ENCODE measurements around the gene LY6G6F. TPM values are rescaled to one million over a fixed set of nuclear protein-coding genes. Genes with fewer than 3 reads are reported as not detected.

The LY6G6F gene, protein sequence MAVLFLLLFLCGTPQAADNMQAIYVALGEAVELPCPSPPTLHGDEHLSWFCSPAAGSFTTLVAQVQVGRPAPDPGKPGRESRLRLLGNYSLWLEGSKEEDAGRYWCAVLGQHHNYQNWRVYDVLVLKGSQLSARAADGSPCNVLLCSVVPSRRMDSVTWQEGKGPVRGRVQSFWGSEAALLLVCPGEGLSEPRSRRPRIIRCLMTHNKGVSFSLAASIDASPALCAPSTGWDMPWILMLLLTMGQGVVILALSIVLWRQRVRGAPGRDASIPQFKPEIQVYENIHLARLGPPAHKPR
- not detected for total RNA-seq

DNA sequence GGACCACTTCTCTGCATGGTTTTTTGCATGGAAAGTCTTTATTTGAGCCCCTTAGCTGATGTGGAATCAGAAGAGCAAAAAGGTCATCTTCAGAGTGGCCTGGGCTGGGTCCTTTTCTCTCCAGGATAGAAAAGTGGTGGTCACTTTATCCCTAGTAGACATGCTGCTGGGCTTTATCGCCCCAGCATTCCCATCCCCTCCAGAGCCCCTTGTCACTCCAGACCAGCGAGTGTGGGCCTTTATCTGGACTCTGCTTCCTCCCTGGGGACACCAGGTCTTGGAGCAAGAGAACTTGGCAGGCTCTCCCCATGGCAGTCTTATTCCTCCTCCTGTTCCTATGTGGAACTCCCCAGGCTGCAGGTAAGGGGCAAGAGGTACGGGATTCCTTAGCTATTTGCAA, at the start of gene LY6G6F:
TSS of gene LY6G6F (plus strand) at position 268 of the 400 bp plus-strand sequence. CDS start at position 309, 41 bp downstream.
- Histone ChIP-seq H3K27me3 (no peaks in the 10 kb centered on the region), H3K27ac (no peak within 1 kb of the TSS), H3K36me3 (no peaks in the 10 kb centered on the region), H3K4me3 (replicated peaks in 1 of 3) (no peak within 1 kb of the TSS), H3K9me3 (no peaks in the 10 kb centered on the region), H3K4me1 (peaks cover 10 to 17% of the 10 kb centered on the region in 2 donors)
- TF ChIP-seq, protein P1, sequence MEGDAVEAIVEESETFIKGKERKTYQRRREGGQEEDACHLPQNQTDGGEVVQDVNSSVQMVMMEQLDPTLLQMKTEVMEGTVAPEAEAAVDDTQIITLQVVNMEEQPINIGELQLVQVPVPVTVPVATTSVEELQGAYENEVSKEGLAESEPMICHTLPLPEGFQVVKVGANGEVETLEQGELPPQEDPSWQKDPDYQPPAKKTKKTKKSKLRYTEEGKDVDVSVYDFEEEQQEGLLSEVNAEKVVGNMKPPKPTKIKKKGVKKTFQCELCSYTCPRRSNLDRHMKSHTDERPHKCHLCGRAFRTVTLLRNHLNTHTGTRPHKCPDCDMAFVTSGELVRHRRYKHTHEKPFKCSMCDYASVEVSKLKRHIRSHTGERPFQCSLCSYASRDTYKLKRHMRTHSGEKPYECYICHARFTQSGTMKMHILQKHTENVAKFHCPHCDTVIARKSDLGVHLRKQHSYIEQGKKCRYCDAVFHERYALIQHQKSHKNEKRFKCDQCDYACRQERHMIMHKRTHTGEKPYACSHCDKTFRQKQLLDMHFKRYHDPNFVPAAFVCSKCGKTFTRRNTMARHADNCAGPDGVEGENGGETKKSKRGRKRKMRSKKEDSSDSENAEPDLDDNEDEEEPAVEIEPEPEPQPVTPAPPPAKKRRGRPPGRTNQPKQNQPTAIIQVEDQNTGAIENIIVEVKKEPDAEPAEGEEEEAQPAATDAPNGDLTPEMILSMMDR (IDR thresholded peaks at IDR 0.05): no peak
- no peak for TF ChIP-seq POLR2A (IDR thresholded peaks at IDR 0.05)
- no peak for DNase-seq
- intact Hi-C loops (cut with DNase I): no loop called here
- WGBS, 2 donors: 51 to 69% methylated on average over 3 of the region's 3 CpGs

DNA sequence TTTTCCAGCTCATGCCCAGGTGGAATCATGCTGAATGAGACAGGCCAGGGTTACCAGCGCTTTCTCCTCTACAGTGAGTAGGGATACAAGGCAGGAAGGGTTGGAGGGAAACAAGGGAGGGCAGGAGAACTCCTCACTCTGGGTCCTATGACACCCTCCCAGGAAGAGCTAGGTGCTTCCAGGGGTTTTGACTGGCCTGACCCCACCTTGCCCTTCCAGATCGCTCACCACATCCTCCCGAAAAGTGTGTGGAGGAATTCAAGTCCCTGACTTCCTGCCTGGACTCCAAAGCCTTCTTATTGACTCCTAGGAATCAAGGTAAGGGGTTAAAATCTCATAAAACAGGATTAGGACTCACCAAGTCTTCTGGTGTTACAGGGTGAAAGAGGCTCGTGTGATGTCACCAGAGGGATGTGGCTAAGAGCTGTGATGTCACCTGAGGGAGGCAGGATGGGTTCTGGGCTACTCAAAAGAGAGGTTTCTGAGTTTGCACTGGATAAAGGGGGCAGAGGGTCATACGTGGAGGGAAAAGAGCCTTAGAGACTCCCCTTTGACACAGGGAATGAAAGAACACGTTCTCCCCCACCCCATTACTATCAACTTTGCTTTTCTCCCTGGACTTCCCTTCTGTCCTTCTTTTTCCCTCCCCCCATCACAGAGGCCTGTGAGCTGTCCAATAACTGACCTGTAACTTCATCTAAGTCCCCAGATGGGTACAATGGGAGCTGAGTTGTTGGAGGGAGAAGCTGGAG, 49.1 kb upstream of the LY6G6F start:
- intact Hi-C loops (cut with DNase I): no loop called here
- H3K27ac ChIP-seq: no peak overlapping the region
- H3K4me3 ChIP-seq (replicated peaks in 1 of 3): no peak overlapping the region
- TF ChIP-seq POLR2A (IDR thresholded peaks at IDR 0.05): no peak
- TF ChIP-seq, protein P1 (IDR thresholded peaks at IDR 0.05): no peak
- no peaks in the 10 kb centered on the region for H3K9me3 ChIP-seq
- 81% methylated on average over 6 of the region's 6 CpGs for WGBS, 2 donors
- DNase-seq: no peak
- no peaks in the 10 kb centered on the region for H3K27me3 ChIP-seq
- peaks cover 33 to 37% of the 10 kb centered on the region in 2 donors for H3K4me1 ChIP-seq
- peaks cover 0 to 6% of the 10 kb centered on the region in 2 donors for H3K36me3 ChIP-seq

- DNase-seq: no peak
- H3K27ac ChIP-seq: no peak overlapping the region
- H3K4me1 ChIP-seq: peaks cover 32 to 43% of the 10 kb centered on the region in 2 donors
- H3K27me3 ChIP-seq: no peaks in the 10 kb centered on the region
- intact Hi-C loops (cut with DNase I): no loop called here
- WGBS, 2 donors: 84 to 87% methylated on average over 4 of the region's 4 CpGs
- TF ChIP-seq, protein P1 (IDR thresholded peaks at IDR 0.05): no peak
- TF ChIP-seq POLR2A (IDR thresholded peaks at IDR 0.05): no peak
- no peaks in the 10 kb centered on the region for H3K9me3 ChIP-seq
- H3K36me3 ChIP-seq: peaks cover 0 to 6% of the 10 kb centered on the region in 2 donors
- H3K4me3 ChIP-seq (replicated peaks in 1 of 3): no peak overlapping the region
Measured at GRCh38 chr6:31658158-31658688, 48.4 kb upstream of the LY6G6F start.

- Histone ChIP-seq H3K27me3 (no peaks in the 10 kb centered on the region), H3K4me1 (peaks cover 34 to 48% of the 10 kb centered on the region in 2 donors), H3K4me3 (replicated peaks in 1 of 3) (peak overlapping the region in 1 of 3 donors; percentile 88), H3K27ac (no peak overlapping the region), H3K9me3 (no peaks in the 10 kb centered on the region), H3K36me3 (peaks cover 0 to 6% of the 10 kb centered on the region in 2 donors)
- intact Hi-C loops (cut with DNase I): no loop called here
- WGBS, 2 donors: 85 to 86% methylated on average over 11 to 13 of the region's 13 CpGs
- DNase-seq: no peak
- TF ChIP-seq, protein P1 (IDR thresholded peaks at IDR 0.05): no peak
- no peak for TF ChIP-seq POLR2A (IDR thresholded peaks at IDR 0.05)
Measured at GRCh38 chr6:31658983-31659648, 47.5 kb upstream of the LY6G6F start.

All from thyroid gland (tissue), 4 donors.